Peyer's patch (tissue), 4 donors: ENCODE data around the gene CSF1R.

ENCODE experiments used
- POLR2A ChIP-seq, 2 donors: fragments of 450-650 bp; IDR thresholded peaks; one replicate each; pipeline ENCODE4 v1.5.1; 2017; ENCODE audit warnings: antibody characterized with exemption in 2 of 2, mild to moderate bottlenecking in 2 of 2, moderate library complexity in 2 of 2
- TF ChIP-seq, protein P1 (sequence below), 6 experiments: fragments of 450-650 bp in 4 of 6; fragments of 200-600 bp in 2 of 6; sonication (generic) in 1 of 6; IDR thresholded peaks; one replicate each; pipeline ENCODE4 v1.5.1; 2017 to 2019; ENCODE audit warnings: antibody characterized with exemption in 6 of 6, mild to moderate bottlenecking in 3 of 6, moderate library complexity in 1 of 6

GRCh38 chr5:150036513-150036912 is 49.8 kb downstream of the CSF1R start:
- TF ChIP-seq, protein P1, sequence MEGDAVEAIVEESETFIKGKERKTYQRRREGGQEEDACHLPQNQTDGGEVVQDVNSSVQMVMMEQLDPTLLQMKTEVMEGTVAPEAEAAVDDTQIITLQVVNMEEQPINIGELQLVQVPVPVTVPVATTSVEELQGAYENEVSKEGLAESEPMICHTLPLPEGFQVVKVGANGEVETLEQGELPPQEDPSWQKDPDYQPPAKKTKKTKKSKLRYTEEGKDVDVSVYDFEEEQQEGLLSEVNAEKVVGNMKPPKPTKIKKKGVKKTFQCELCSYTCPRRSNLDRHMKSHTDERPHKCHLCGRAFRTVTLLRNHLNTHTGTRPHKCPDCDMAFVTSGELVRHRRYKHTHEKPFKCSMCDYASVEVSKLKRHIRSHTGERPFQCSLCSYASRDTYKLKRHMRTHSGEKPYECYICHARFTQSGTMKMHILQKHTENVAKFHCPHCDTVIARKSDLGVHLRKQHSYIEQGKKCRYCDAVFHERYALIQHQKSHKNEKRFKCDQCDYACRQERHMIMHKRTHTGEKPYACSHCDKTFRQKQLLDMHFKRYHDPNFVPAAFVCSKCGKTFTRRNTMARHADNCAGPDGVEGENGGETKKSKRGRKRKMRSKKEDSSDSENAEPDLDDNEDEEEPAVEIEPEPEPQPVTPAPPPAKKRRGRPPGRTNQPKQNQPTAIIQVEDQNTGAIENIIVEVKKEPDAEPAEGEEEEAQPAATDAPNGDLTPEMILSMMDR (IDR thresholded peaks at IDR 0.05): no peak
- TF ChIP-seq POLR2A (IDR thresholded peaks at IDR 0.05): no peak
